ENCODE data around the gene SLC25A47. TPM values are rescaled to one million over a fixed set of nuclear protein-coding genes. Genes with fewer than 3 reads are reported as not detected.
"Not testable (repeated sequence)": the region's sequence is repeated elsewhere in the genome, so short reads cannot be mapped to it uniquely, and the experiment has no call there.

The SLC25A47 gene
- total RNA-seq, 1 donor from 2014 or later: not detected

DNA sequence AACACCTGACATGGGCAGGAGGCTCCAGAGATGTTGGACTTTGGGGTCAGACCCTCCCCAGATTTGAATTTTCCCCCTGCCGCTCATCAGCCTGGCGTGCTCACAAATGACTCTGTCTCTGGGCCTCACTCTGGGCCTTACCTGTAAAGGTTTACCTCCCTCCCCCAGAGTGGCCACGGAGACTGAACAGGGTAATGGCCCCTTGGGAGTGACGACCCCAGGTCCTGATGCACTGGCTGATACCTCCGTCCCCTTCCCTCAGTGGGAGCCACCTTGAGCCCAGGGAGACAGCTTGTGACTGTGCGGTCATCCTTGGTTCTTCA is 23.9 kb upstream of the SLC25A47 start:
- DNase-seq (ENCODE audit: missing footprints) (no peak), ATAC-seq (no peak)
- intact Hi-C loops (cut with DNase I): no loop called here

DNA sequence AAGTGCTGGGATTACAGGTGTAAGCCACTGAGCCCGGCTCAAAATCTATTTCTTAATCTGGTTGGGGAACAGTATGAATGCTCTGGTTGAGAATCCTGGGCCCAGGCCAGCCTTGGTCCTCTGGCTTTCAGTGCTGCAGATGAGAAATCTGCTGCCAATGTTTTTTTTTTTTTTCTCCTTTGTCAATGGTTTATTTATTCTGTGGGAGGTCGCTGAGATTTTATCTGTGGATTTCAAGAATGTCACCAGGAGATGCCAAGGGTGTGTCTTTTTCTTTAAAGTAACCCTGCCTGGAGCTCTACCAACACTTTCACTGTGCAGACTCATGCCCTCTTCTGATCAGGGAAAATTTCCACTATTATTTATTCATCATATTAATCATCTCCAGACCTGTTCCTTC is 20.5 kb upstream of the SLC25A47 start:
- no peak for ATAC-seq
- DNase-seq (ENCODE audit: missing footprints): peak; percentile 59
- intact Hi-C loops (cut with DNase I): no loop called here

DNA sequence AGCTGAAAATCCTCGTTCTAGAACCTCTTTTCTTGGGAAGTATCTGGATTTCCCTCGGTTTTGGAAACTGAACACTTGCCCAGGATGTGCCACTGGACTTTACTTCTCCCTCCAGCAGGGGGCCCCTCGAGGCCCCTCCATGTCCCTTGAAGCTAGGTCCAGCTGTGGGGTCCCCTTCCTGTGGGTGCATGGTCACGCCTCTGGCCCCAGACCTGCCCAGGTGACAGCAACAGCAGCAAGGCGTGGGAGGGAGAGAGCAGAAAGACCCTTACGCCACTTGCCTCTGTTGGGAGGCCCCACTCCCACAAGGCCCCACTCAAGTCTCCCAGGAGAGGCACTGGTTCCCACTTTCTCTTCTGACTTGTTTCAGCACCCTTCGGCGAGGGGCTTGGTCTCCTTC is 20.0 kb upstream of the SLC25A47 start:
- peak; percentile 48 for DNase-seq (ENCODE audit: missing footprints)
- ATAC-seq: no peak
- intact Hi-C loops (cut with DNase I): no loop called here

DNA sequence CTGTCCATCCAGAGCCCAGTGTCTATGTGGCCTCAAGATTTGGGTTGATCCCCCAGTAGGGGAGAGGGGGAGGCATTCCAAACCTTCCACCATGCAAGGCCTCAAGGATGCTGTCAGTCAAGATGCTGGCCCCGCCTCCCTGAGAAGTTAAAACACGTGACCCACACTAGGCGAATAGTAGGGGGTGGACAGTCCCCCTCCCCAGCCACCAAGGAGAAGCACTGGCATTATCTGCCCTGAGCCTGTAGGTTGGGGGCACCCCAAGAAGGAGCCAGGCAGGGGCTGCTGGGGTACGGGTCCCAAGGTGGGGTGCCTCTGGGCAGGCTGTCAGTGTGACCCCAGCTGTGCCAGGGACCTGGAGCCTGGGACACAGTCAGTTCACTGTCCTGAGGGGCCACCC is 19.2 kb upstream of the SLC25A47 start:
- ATAC-seq: no peak
- peak; percentile 66 for DNase-seq (ENCODE audit: missing footprints)
- intact Hi-C loops (cut with DNase I): no loop called here

DNA sequence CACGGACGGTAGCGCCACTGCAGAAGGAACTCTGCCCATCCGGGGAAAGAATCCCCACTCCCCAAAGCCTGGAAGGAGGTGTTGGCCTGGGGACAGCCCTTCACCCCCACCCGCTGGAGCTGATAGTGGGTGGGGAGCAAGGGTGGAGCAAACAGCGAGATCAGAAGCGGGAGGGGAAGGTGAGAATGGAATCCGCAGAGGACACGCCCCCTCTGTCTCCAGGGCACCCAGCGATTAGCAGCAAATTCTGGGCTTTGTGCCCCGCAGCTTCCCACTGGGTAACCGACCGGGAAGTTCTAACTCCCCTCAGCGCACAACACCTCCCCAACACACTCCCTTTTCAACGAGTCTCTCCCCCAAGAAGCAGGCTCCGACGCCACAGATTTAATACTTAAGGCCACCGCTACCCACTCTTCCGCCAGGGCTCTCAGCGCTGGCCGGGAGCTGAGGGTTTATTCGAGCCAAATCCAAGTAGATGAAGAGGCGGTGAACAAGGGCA is 18.3 kb upstream of the SLC25A47 start:
- peak; percentile 82 for DNase-seq (ENCODE audit: missing footprints)
- intact Hi-C loops (cut with DNase I): loop anchor here (5.0 kb wide), 1 partner anchor 63 kb away; no protein-coding TSS in a partner anchor

DNA sequence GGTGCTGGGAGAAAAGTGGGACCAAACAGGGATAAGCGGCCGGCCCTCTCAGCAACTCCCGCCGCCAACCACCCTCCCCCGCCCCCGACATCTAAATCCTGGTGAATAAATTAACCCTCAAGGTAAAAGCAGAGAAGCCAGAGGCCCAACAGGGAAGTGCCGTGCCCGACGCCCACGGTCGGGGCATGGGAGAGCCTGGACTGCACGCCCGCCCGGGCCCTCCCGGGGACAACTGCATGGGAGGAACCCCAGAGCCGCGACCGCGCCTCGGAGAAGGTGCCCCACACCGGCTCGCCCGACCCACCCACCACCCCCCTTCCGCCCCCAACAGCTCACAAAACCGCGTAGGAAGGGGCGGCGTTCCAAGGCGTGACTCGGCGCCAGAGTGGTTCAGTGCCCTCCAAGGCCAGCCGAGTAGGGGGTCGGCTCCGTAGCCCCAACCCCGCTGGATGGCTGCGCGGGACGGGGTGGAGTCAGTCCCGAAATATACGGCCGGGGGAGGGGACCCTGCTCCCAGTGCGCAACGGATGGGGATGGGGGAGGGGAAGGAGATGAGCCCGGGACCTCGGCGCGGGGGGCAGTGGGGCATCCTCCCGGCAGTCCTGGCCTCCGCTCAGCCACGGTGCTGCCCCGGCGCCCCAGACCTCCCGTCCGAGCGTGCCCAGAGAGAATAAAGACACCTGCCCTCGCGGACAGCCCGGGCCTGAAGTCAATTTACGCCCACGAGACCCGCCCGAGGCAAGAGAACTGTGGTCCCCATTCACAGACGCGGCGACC is 17.6 kb upstream of the SLC25A47 start:
- ATAC-seq (no peak), DNase-seq (ENCODE audit: missing footprints) (peak; percentile 76)
- intact Hi-C loops (cut with DNase I): loop anchor here (5.0 kb wide), 1 partner anchor 63 kb away; no protein-coding TSS in a partner anchor

More for the DNA sequence above, 18.3 kb upstream of the SLC25A47 start:
- peak; percentile 11 for ATAC-seq

DNA sequence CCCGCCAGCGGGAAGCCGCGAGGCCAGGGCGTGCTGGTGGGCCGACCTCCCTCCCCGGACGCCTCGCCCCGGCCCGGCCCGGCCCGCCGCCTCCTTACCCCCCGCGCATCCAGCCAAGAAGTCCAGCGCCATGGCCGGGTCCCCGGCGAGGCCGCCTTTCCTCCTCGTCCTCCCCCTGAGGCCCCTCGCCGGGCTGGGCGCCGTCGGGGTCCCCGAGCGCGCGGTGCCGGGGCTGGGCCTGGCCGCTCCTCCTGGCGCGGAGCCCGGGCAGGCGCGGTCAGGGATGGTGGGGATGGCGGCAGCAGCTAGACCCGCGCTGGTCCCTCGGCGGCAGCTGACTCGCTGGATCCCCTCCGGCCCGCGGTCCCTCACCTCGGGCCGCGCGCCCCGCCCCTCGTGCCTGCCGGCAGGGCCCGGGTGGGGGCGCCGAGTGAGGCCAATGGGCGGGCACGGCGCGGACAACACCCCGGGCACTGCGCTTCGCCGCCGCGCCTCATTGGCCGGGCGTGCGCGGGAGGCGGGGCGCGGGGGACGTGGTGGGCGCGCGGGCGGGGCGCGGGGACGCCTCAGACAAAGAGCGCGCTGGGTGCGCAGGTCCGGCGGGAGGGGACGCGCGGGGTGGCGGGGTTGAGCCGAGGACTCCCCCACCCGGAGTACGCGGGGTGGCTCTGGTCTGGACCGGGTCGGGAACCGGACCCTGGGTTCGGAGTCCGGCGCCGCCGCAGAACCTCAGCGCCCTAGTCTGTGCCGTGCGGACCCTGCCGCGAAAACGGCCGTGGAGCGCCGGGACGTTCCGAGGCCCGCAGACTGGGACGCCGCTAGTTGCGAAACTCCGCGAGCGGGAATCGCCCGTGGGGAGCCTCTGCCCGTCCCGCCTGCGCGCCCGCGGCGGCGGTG is 16.8 kb upstream of the SLC25A47 start, which contains the start of gene SLC25A29:
TSS of gene SLC25A29 (minus strand) at position 344 of the 897 bp plus-strand sequence. CDS start at position 132, 212 bp downstream.
- ATAC-seq: peak; percentile 94
- peak; percentile 94 for DNase-seq (ENCODE audit: missing footprints)
- intact Hi-C loops (cut with DNase I): loop anchor here (5.0 kb wide), 1 partner anchor 64 kb away; no protein-coding TSS in a partner anchor

DNA sequence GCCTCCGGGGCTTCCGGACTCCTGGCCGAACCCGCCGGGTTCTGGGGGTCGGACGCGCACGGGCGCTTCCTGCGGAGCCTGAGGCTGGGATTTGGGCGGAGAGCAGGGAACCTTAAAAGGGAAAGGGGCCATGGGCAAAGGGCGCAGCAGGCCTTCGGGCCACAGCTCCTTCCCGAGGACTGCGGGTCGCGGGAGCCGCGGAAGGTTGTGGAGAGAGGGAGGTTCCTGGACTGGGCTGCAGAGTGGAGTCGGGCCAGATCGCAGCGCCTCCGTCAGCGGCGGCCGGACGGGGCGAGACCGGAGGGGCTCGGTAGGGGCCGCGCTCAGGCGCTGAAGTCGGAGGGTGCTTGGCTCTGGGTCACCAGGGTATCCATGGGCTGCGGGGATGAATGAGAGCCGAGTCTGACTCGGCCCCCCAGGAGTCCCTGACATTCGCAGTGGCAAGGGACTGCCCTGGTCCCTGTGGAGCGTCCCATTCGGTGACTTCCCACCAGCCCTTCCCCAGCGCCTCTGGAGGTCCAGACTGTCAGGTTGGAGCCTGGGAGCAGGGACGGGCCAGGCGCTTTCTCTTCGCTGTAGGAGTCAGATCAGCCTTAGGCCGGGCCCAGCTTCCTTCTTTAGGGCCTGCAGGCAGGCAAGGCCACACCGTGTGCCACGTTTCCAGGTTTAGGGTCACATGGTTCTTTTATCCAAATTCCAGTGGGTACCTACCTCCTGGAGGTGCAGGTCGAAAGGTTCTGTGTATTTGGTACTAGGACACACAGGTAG is 16.0 kb upstream of the SLC25A47 start:
- intact Hi-C loops (cut with DNase I): loop anchor here (5.0 kb wide), 1 partner anchor 65 kb away; no protein-coding TSS in a partner anchor
- ATAC-seq: no peak
- DNase-seq (ENCODE audit: missing footprints): no peak

DNA sequence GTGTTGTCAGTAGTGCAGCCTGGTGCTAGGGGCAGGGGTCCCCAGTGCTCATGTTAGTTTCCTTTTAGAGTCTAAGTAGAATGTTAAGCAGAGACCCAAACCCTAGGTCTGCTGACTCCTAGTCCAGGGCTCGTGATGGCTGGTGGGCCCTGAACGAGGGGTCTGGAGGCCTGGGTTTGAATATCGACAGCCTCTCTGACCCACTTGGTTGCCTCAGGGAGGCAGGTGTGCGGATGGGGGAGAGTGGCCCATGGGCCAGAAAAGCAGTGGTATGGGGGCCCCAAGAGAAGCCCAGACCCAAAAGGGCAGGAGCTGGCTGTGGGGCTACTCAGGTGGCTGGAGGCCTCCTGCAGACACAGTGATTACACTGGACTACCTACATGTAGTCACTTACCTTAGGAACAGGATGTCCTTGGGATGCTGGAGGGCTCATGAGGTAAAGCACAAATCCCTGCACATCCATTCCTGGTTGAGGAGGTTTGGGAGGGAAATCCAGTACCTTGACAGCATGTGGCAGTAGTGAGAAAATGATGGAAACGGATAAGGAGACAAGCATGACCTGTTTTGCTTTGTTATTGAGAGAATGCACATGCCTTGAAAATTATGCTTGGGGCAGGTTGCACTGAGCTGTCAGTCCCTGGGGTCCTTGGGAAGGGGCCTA is 15.2 kb upstream of the SLC25A47 start:
- no peak for DNase-seq (ENCODE audit: missing footprints)
- ATAC-seq: no peak
- intact Hi-C loops (cut with DNase I): loop anchor here (5.0 kb wide), 1 partner anchor 66 kb away; no protein-coding TSS in a partner anchor

DNA sequence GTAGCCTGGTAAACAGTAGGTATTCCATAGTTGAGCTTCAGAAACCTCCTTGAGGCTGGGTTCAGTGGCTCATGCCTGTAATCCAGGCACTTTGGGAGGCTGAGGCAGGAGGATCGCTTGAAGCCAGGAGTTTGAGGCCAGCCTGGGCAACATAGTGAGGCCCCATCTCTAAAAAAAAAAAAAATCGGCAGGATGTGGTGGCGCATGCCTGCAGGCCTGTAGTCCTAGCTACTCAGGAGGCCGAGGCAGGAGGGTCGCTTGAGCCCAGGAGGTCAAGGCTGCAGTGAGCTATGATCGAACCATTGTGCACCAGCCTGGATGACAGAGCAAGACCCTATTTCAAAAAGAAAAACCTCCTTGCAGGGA is 14.7 kb upstream of the SLC25A47 start:
- intact Hi-C loops (cut with DNase I): loop anchor here (5.0 kb wide), 1 partner anchor 66 kb away; no protein-coding TSS in a partner anchor
- DNase-seq (ENCODE audit: missing footprints); ATAC-seq: not testable (repeated sequence)

DNA sequence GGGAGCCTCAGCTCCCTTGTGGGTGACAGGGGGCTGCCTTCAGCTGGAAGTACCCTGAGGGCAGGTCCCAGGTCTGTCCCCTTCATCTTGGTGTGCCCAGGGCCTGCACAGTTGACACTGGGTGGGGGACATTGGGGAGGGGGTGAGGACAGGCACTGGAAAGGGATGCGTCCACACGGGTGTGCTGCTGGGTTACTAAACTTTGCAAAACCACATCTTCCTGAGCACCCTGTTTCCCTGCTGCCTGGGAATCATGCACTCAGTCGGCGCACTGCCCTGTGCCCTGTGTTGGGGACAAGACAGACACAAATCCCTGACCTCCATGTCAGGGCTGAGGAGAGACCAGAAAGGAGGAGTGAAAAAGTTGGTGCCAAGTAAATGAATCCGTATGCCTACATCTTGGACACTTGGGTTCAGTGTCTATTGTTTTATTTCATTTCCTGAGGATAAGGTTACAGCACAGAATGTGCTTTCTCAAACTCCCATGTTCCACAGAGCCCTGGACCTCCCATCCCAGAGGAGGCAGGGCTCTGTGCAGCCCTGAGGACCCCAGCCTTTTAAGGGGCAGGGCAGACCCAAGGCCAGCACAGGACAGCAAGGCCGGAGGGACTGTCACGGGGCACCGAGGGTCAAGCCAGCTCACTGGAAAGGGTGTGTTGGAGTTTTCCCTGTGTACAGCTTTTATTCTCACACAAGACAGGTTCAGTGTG is 14.0 kb upstream of the SLC25A47 start:
- ATAC-seq (no peak), DNase-seq (ENCODE audit: missing footprints) (no peak)
- intact Hi-C loops (cut with DNase I): loop anchor here (1.0 to 5.0 kb wide), 2 partner anchors 66 to 67 kb away; a partner anchor contains a TSS

DNA sequence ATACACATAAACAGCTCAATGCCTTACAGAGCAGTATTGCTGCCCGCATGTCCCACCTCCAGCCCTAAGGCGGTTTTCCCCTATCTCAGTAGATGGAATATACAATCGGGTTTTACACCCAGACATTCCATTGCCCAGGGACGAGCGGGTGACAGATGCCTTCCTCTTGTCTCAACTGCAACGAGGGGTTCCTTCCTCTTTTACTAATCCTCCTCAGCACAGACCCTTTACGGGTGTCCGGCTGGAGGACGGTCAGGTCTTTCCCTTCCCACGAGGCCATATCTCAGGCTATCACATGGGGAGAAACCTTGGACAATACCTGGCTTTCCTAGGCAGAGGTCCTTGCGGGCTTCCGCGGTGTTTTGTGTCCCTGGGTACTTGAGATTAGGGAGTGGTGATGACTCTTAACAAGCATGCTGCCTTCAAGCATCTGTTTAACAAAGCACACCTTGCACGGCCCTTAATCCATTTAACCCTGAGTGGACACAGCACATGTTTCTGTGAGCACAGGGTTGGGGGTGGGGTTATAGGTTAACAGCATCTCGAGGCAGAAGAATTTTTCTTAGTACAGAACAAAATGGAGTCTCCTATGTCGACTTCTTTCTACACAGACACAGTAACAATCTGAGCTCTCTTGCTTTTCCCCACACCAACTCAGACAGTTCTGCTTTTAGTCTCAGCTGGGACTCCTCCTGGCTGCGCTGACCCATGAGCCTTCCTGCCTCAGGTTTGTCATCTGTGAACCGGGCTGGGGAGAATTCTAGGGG is 10.8 kb upstream of the SLC25A47 start:
- DNase-seq (ENCODE audit: missing footprints): peak; percentile 50
- ATAC-seq; intact Hi-C loops (cut with DNase I): not testable (repeated sequence)

DNA sequence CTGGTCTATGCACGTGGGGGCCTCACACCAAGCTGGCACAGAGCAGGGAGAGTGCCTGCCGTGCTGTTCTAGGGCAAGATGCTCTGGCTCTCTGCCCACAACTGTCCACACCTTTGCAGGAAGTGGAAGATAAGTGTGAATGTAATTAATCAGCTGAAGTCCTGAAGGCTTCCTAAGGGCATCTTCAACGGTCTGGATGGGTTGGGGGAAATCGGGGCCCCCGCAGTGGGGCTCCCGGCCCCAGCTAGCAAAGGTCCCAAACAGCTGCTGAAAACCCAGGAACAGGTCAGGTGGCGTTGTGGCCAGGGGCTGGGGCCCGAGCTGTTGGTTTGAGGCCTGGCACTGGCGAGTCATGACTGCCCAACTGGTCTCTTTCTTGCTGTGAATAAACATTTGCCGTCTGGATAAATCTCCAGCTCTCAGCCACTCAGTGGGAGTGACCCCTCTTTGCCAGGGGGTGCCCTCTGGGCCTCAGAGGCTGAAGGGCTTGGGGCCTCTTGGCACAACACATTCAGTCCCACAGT is 10.2 kb upstream of the SLC25A47 start:
- intact Hi-C loops (cut with DNase I): no loop called here
- DNase-seq (ENCODE audit: missing footprints): peak; percentile 39
- ATAC-seq: no peak

DNA sequence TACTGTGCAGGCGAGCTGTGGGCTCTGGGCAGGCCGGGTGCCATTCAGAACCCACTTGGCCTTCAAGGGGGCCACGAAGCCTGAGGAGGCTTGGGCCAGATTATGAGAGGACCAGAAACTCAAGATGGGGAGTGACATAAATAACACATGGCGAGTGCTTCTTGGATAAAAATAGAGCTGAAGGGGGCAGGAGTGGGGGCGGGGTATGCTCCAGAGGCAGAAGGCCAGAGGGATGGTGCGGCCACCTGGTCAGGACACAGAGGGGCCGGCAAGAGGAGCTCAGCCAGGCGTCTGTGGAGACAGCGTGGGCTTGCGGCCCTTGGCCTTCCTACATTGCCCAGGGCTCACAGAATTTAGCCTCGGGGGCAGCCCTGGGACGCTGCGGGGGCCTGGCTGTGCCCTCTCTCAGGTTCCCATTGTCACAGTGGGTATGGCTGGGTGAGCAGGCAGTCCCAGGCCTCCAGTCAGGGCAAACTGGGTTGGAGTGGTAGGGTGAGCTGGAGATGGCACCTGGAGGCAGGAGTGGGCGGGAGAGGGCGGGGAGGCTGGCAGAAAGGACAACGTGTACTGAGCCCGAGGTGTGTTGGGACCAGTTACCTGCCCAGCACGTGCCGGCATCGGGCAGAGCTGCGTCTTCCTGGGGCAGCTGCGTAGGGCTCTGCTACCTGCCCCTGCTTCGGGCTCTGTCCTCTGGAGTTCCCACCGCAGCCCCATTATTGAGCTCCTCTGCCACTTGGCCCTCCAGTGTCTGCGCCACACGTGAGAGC is 9.5 kb upstream of the SLC25A47 start:
- DNase-seq (ENCODE audit: missing footprints) (no peak), ATAC-seq (no peak)
- intact Hi-C loops (cut with DNase I): no loop called here

DNA sequence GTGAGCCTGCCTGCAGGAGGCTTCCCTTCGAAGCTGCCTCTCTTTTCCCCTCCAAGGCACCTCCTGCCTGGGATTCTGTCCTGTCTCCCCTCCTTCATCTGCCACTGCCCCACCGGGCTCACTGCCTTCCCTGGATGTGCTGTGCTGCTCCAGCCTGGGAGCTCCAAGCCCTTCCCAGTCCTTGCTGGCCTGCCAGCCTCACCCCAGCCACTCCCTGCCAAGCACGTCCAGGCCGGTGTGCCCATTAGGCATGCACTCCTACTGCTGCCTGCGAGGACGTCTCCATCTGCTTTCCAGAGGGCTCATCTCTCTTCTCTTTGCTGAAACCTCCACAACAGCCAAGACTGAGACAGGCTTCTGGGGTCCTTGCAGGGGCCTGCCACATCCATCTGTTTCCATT is 8.4 kb upstream of the SLC25A47 start:
- intact Hi-C loops (cut with DNase I): no loop called here
- ATAC-seq (no peak), DNase-seq (ENCODE audit: missing footprints) (no peak)

DNA sequence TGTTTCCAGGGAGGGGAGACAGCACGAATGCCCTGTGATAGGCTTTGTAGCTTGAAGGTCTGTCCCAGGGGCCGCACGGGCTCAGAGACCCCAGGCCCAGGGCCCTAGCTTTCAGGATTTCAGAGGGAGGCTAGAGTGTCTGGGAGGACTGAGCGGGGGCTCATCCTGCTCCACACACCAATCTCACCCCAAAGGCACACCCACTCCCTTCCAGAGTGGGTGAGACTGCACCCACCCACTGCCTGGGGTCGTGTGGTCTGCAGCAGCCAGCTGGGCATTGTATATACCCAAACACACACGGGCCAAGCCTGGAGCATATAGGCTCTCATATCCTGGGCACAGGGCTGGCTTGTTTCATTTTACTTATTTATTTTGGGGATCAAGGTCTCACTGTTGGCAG is 5.8 kb upstream of the SLC25A47 start:
- ATAC-seq (no peak), DNase-seq (ENCODE audit: missing footprints) (no peak)
- intact Hi-C loops (cut with DNase I): no loop called here
